Activated T-helper 17 cell treated with anti-CD3 and anti-CD28 coated beads, Interleukin-2, amount 50 U/mL, for 72 hours (primary cell): Measurements from ENCODE around the gene USP43. TPM values are rescaled to one million over a fixed set of nuclear protein-coding genes. Genes with fewer than 3 reads are reported as not detected.
A peak's percentile ranks its signal among the peaks of the same experiment; 100 is the strongest.

Experiments used
- ATAC-seq: fragments of 150-1000 bp; cut with Tn5 transposase; replicated peaks from 2 replicates; pipeline ENCODE4 v1.10.0; 2021; ENCODE audit warnings: mild to moderate bottlenecking, moderate library complexity
- H3K27ac Mint-ChIP-seq: one replicate; pipeline ENCODE4 v1.8.0; 2022; ENCODE audit warnings: mixed read lengths
- H3K27me3 Mint-ChIP-seq: one replicate; pipeline ENCODE4 v1.8.0; 2022; ENCODE audit warnings: mixed read lengths
- H3K36me3 Mint-ChIP-seq: one replicate; pipeline ENCODE4 v1.8.0; 2022; ENCODE audit warnings: low read depth, mild to moderate bottlenecking, mixed read lengths
- H3K4me1 Mint-ChIP-seq: one replicate; pipeline ENCODE4 v1.8.0; 2022; ENCODE audit warnings: mixed read lengths
- H3K4me3 Mint-ChIP-seq: one replicate; pipeline ENCODE4 v1.8.0; 2022; ENCODE audit warnings: mild to moderate bottlenecking, mixed read lengths
- H3K9me3 Mint-ChIP-seq: one replicate; pipeline ENCODE4 v1.8.0; 2022; ENCODE audit warnings: mixed read lengths
- total RNA-seq, 2 donors: library from RNA; stranded (reverse); gene quantifications; one replicate each; pipeline ENCODE4 v1.2.3, GENCODE V29; 2022

The USP43 gene
- total RNA-seq, 2 donors from 2014 or later, result 0.87 to 1.2 TPM

DNA sequence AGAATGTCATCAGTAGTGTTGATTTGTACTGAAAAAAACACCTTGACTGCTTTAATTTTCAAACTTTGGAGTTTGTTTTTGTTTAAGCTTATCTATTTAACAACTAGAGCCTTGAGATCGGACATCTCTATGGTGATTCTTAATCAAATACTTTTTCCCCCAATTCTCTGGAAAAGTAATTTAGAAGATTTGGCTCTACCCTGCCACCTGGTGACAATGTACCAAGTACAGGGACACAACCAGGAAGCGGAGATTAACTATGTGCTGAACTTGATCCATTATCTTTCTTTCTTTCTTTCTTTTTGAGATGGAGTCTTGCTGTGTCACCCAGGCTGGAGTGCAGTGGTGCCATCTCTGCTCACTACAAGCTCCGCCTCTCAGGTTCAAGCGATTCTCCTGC, 30.8 kb downstream of the USP43 start:
- peaks cover 9% of the 10 kb centered on the region for H3K4me1 Mint-ChIP-seq
- peaks cover 3% of the 10 kb centered on the region for H3K27me3 Mint-ChIP-seq
- no peaks in the 10 kb centered on the region for H3K36me3 Mint-ChIP-seq
- no peak for ATAC-seq
- H3K27ac Mint-ChIP-seq, result peak overlapping the region; percentile 67
- H3K9me3 Mint-ChIP-seq, result peaks cover 4% of the 10 kb centered on the region
- H3K4me3 Mint-ChIP-seq, result no peak overlapping the region

DNA sequence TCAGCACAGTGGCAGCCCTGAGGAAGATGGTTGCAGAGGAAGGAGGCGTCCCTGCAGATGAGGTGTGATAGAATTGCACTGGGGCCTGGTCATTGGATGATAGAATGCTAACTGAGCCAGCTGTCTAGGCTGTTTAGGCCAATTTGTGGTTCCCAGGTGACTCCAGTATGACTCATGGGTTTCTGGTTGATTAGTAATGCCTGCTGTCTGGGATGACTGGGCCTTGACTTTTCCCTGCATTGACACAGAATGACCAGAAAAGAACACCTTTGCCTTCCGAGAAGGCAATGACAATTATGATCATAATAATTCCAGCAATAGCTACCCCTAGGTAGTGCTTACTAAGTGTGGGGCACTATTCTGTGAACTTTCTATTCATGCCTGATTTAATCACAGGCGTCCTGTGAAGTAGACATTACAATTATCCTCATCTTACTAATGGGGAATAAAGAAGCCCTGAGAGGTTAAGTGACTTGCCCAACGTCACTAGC, 31.5 kb downstream of the USP43 start:
- Mint-ChIP-seq H3K36me3 (no peaks in the 10 kb centered on the region), H3K27me3 (peaks cover 3% of the 10 kb centered on the region), H3K4me1 (peaks cover 9% of the 10 kb centered on the region), H3K27ac (peak overlapping the region; percentile 67), H3K4me3 (peak overlapping the region; percentile 28), H3K9me3 (peaks cover 4% of the 10 kb centered on the region)
- ATAC-seq, result peak; percentile 93

DNA sequence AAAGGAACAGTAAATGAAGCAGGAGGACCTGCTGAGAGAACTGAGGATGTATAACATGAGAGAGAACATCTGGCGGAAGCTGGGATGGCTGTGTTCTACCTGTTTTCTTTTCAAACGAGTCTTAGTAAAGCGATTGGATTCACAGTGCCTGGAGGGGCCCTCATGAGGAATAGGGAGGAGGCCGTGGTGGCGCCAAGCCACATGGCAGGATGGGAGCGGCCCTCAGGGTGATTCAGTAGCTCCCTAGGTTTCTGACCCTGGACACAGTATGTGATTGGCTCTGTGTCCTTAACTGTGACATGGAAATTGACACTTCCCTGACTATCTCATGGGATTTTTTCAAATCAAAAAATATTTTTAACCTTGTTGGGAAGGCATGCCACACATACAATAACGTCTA, 32.1 kb downstream of the USP43 start:
- Mint-ChIP-seq H3K4me1 (peaks cover 9% of the 10 kb centered on the region), H3K27ac (peak overlapping the region; percentile 67), H3K4me3 (peak overlapping the region; percentile 28), H3K27me3 (peaks cover 3% of the 10 kb centered on the region), H3K36me3 (no peaks in the 10 kb centered on the region), H3K9me3 (peaks cover 4% of the 10 kb centered on the region)
- no peak for ATAC-seq

DNA sequence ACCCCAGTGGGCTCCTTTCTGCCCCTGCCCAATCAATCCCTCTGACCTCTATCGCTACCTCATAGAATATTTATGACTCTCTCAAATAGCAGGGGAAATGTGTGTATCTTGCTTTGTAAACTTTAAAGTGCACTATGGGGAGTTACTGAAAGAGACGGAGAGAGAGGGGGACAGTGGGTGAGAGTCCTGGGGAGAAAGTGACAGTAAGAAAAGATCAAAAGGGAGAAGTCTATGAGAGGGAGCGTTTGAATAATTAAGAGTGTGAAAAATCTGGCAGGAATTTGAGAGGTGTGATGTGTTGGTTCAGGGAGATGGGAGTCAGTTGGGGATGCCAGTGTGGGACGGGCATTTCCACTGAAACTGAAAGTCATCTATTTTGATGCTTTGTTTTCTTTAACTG, 32.6 kb downstream of the USP43 start:
- no peak for ATAC-seq
- H3K36me3 Mint-ChIP-seq, result no peaks in the 10 kb centered on the region
- H3K9me3 Mint-ChIP-seq, result peaks cover 4% of the 10 kb centered on the region
- H3K4me1 Mint-ChIP-seq, result peaks cover 9% of the 10 kb centered on the region
- no peak overlapping the region for H3K4me3 Mint-ChIP-seq
- peaks cover 3% of the 10 kb centered on the region for H3K27me3 Mint-ChIP-seq
- H3K27ac Mint-ChIP-seq, result peak overlapping the region; percentile 67

DNA sequence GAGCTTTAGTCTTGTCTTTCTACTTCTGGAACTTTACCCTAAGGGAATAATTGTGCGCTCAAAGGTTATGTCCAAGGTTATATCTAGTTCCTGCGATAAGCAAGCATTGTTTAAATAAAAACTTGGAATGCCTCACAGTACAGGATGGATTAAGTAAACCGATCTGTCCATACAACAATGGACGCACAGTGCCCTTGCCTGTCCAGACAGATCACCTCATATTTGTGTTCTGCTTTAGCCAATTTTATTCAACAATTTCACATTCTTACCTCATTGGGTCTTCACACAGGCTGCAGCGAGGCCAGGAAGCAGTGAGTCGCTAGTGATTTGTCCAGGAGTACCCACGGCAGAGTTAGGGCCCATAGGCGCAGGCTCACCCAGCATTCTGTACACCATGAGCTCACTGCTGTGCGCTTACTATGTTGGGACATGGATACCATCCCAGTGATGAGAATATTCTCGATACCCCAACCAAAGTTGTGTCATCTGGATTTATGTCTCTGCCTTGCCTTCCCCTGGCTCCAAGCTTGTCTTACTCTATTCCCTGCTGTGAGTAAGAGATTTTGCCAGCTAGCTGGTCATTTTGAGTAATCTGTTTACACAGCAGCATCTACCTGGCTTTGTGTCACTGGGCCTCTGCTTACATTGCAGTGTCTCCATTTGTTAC, 39.8 kb downstream of the USP43 start:
- no peak for ATAC-seq
- no peak overlapping the region for H3K4me3 Mint-ChIP-seq
- H3K27me3 Mint-ChIP-seq, result no peaks in the 10 kb centered on the region
- peaks cover 3% of the 10 kb centered on the region for H3K9me3 Mint-ChIP-seq
- no peaks in the 10 kb centered on the region for H3K4me1 Mint-ChIP-seq
- H3K27ac Mint-ChIP-seq, result no peak overlapping the region
- no peaks in the 10 kb centered on the region for H3K36me3 Mint-ChIP-seq

DNA sequence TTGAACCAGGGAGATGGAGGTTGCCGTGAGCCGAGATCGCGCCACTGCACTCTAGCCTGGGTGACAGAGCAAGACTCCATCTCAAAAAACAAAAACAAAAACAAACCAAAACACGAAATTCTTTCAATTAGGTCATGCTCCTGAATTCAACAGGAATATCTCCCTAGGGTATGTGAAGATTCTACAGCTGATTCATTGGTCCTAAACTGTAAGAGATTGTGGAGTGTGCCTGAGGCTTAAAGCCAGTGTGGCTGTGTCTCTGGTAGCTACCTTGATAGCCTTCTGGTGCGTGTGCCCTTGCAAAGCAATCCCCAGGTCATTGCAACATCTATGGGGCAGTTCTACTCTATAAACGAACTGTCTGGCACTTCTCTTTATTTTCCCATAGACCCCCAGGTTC, 48.4 kb downstream of the USP43 start:
- H3K27me3 Mint-ChIP-seq, result no peaks in the 10 kb centered on the region
- no peaks in the 10 kb centered on the region for H3K36me3 Mint-ChIP-seq
- H3K27ac Mint-ChIP-seq, result no peak overlapping the region
- H3K9me3 Mint-ChIP-seq, result no peaks in the 10 kb centered on the region
- no peak overlapping the region for H3K4me3 Mint-ChIP-seq
- ATAC-seq, result no peak
- no peaks in the 10 kb centered on the region for H3K4me1 Mint-ChIP-seq

DNA sequence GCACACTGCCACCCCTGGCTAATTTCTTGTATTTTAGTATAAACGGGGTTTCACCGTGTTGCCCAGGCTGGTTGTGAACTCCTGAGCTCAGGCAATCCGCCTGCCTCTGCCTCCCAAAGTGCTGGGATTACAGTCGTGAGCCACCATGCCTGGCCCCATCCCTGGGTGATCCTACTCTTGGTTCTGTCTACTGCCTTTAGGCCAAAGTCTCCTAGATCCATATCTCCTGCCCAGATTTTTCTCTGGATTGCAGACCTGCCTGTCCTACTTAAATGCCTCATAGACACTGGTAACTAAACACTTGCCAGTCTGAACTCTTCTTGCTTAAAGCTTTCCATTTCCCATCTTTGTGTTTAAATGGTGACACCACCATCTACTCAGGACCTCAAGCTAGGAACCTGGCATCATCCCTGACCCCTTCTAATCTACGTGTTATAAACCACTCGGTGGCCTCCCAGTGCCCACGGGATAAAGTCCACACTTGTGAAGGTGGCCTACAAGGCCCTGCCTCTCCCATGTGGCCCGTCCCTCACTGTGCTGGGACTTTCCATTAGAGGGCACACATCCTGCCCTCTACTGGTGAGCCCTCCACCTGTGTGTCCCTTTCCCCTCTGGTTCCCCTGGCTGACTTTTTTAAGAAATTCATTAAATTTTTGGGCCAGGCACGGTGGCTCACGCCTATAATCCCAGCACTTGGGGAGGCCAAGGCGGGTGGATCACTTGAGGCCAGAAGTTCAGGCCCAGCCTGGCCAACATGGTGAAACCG, 51.1 kb downstream of the USP43 start:
- Mint-ChIP-seq H3K9me3 (no peaks in the 10 kb centered on the region), H3K27ac (peak overlapping the region; percentile 16), H3K27me3 (peaks cover 4% of the 10 kb centered on the region), H3K4me1 (no peaks in the 10 kb centered on the region), H3K36me3 (no peaks in the 10 kb centered on the region), H3K4me3 (no peak overlapping the region)
- no peak for ATAC-seq

DNA sequence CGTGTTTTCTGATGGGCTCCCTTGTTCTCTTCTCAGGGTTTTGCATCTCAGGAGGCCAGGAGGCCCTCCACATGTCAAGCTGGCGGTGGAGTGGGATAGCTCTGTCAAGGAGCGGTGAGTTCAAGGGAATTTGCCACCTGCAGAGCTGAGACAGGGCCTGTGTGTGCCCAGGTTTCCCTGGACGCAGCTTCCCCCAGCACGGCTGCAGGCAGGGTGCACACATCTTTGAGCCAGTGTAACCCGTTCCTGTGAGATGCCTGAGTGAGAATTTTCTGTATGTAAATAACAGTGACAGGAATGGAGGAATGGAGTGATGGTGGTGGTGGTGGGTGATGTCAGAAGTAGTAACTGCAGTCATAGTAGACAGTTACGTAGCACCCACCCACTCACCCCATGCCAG, 54.8 kb downstream of the USP43 start:
- no peak for ATAC-seq
- Mint-ChIP-seq H3K27ac (no peak overlapping the region), H3K27me3 (peaks cover 4% of the 10 kb centered on the region), H3K4me3 (no peak overlapping the region), H3K36me3 (no peaks in the 10 kb centered on the region), H3K4me1 (no peaks in the 10 kb centered on the region), H3K9me3 (no peaks in the 10 kb centered on the region)

DNA sequence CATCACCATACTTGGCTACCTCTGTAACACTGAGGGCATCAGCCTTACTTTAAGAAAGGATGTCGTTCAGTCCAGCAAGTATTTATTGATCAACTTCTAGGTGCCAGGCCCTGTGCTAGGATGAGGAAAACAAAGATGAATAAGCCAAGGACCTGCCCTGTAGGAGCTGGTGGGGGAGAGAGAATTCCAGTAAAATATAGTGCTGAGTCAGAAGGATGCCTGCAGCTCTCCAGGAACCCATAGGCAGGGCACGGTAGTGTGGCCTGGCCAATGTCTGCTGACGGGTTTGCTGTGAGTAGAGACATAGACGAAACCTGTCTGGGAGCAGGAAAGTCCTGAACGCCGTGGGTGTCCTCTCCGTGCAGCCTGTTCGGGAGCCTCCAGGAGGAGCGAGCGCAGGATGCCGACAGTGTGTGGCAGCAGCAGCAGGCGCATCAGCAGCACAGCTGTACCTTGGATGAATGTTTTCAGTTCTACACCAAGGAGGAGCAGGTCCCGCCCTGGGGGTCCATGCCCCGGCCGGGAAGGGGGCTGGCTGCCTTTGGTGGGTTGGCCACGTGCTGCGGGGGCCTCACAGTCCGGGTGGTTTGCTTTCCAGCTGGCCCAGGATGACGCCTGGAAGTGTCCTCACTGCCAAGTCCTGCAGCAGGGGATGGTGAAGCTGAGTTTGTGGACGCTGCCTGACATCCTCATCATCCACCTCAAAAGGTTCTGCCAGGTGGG, 55.6 kb downstream of the USP43 start:
- Mint-ChIP-seq H3K9me3 (no peaks in the 10 kb centered on the region), H3K27me3 (peaks cover 4% of the 10 kb centered on the region), H3K4me1 (no peaks in the 10 kb centered on the region), H3K4me3 (no peak overlapping the region), H3K36me3 (no peaks in the 10 kb centered on the region), H3K27ac (no peak overlapping the region)
- ATAC-seq, result no peak

DNA sequence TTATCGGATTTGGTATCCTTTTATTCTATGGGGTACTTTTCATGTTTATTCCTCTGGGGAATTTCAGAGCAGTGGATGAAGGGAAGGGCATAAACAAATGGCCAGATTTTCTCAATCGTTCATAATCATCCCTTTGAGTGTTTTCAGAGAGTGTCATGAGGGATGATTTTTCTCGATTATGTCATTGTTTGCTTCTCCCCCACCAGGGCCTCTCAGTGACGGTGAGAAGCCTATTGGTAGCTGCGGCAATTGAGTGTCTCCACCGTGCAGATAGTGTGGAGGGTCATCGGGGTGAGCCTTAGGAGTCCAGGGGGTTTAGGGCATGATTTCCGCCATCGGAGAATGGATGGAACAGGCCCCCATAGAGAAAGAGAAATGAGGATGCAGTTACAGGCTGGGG, 57.2 kb downstream of the USP43 start:
- H3K27ac Mint-ChIP-seq, result no peak overlapping the region

DNA sequence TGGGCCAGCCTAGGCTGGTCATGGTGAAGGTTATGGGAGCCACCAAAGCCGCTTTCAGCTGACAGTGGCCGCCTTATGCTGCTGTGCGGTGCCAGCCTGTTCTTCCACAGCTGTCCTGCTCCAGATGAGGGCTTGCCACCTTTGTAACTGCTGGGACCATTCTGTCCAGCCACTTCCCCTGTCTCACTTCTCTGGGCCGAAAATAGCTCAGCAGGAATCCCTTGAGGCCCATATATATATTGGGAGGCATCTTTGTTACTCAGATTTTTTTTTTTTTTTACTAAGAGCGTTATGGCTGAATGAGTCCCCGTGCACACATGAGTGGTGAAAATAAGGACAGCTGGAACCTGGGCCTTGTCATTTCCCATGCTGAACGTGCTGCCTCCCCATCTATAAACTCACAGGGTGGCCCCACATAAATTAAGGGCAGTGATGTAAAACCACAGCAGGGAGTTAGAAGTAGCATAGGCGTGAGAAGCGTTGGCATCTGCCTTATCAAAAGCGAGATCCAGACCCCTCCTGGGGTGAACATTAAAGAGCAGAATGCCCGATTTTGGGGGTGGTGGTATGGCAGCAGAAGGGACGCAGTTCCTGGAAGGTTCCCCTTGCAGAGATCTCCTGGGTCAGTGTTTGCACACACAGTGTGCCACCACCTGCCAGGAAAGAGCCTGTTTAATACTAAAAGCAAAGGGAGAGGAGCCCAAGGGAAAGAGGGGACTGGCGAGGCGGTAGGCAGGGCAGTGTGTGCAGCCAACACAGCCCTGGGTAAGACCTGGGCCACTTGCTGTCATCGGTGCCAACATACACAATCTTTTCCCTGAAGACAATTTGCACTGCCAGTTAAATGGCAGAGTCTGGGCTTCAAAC, 57.8 kb downstream of the USP43 start:
- H3K27ac Mint-ChIP-seq, result no peak overlapping the region
- H3K9me3 Mint-ChIP-seq, result no peaks in the 10 kb centered on the region
- H3K4me3 Mint-ChIP-seq, result no peak overlapping the region
- no peaks in the 10 kb centered on the region for H3K4me1 Mint-ChIP-seq
- no peaks in the 10 kb centered on the region for H3K36me3 Mint-ChIP-seq
- no peak for ATAC-seq
- peaks cover 4% of the 10 kb centered on the region for H3K27me3 Mint-ChIP-seq

More for the DNA sequence above, 57.2 kb downstream of the USP43 start:
- Mint-ChIP-seq H3K27me3 (peaks cover 4% of the 10 kb centered on the region), H3K9me3 (no peaks in the 10 kb centered on the region), H3K4me1 (no peaks in the 10 kb centered on the region), H3K4me3 (no peak overlapping the region), H3K36me3 (no peaks in the 10 kb centered on the region)
- ATAC-seq, result no peak

DNA sequence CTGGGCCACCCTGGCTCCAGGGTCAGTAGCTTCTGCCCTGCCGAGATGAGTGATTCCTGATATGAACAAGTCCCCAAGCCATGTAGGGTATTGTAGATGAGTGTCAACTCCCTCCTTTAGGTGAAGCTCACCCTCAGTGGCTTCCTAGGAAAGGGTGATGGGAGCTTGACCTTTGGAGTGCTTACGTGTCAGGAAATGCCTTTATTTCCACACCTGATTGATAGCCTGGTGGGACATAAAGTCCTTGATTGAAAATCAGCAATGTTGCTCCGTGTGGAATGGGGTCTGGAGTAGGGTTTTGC, 58.4 kb downstream of the USP43 start:
- no peaks in the 10 kb centered on the region for H3K36me3 Mint-ChIP-seq
- peaks cover 4% of the 10 kb centered on the region for H3K27me3 Mint-ChIP-seq
- H3K9me3 Mint-ChIP-seq, result no peaks in the 10 kb centered on the region
- no peak overlapping the region for H3K27ac Mint-ChIP-seq
- H3K4me3 Mint-ChIP-seq, result no peak overlapping the region
- no peaks in the 10 kb centered on the region for H3K4me1 Mint-ChIP-seq
- no peak for ATAC-seq

DNA sequence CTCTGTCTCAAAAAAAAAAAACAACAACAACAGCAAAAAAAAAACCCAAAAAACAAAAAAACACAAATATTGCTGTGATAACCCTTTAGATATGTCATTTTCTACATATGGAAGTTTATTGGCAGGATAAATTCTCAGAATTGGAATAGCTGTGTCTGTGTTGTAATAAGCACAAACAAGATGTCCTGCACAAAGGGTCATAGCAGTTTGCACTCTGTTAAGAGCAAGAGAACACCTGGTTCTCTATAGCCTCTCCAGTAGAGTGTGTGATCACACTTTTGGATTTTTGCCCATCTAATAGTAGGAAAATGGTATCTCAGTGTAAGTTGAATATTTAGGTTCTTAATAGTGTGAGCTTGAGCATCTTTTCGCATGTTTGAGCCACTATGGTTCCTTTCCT, 60.4 kb downstream of the USP43 start:
- H3K9me3 Mint-ChIP-seq, result no peaks in the 10 kb centered on the region
- no peaks in the 10 kb centered on the region for H3K36me3 Mint-ChIP-seq
- H3K4me1 Mint-ChIP-seq, result no peaks in the 10 kb centered on the region
- H3K4me3 Mint-ChIP-seq, result no peak overlapping the region
- no peak overlapping the region for H3K27ac Mint-ChIP-seq
- no peak for ATAC-seq
- no peaks in the 10 kb centered on the region for H3K27me3 Mint-ChIP-seq

DNA sequence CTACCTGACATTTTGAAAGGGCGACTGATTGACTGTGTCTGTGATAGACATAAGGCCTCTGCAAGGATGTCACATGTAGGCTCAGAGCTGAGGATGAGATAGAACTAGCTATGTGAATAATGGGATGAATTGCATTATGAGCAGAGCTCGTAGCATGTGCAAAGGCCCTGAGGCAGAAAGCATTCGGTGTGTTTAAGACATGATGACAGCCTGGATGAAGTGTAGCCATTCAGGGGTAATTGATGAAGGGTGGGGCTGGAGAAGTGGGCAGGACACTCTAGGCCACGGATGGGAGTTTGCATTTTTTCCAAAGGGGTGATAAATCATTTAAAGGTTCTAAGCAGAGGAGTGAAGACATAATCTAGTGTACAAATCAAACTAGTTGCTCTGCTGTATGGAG, 62.6 kb downstream of the USP43 start:
- peaks cover 3% of the 10 kb centered on the region for H3K27me3 Mint-ChIP-seq
- H3K27ac Mint-ChIP-seq, result no peak overlapping the region
- H3K4me3 Mint-ChIP-seq, result no peak overlapping the region
- no peaks in the 10 kb centered on the region for H3K4me1 Mint-ChIP-seq
- ATAC-seq, result no peak
- H3K36me3 Mint-ChIP-seq, result no peaks in the 10 kb centered on the region
- no peaks in the 10 kb centered on the region for H3K9me3 Mint-ChIP-seq
